Inflammatory macrophage treated with lipopolysaccharide for 4 hours (primary cell): Measurements from ENCODE around the gene CLDND1.

Experiments used
- DNase-seq: peaks from one replicate; pipeline ENCODE4 v3.0.0-alpha.2; 2020

CLDND1 gene

DNA sequence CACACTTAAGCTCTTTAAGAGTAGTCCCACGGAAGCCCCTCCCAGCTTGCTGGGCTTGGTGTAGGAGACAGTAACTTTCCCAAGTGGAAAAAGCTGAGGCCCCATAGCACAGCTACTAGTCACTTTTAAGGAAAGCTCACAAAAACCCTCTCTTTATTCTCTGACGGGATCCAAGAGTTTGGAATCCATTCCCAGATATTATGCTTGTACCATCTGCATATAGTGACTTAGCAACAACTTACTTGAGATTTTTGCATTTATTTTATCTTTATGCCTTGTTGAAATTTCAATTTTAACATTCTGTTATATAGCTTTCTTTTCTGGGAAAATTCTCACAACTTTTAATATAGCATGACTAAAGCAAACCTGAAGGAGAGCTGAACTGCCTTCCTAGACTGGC, 28.5 kb upstream of the CLDND1 start:
- DNase-seq: no peak

GRCh38 chr3:98550833-98551232, 28.1 kb upstream of the CLDND1 start:
- DNase-seq: no peak

DNA sequence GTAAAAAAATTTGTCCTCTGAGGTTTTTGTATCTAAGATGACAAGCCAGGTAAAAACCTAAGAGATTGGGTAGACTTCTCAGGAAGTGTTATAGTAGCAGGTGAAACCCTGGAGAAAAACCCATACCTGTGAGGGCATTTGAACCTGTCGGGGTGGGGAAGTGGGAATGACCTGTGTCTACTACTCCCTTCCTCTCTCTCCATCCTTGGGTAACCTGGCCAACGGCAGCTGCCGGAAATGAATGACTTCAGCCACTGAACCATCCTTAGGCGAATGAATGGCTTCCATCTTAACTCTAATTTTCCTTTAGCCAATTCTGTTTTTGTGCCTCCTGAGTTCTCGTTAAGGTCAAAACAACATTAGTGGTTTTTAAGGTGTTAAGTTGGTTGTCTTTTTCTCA, 25.8 kb upstream of the CLDND1 start:
- no peak for DNase-seq

DNA sequence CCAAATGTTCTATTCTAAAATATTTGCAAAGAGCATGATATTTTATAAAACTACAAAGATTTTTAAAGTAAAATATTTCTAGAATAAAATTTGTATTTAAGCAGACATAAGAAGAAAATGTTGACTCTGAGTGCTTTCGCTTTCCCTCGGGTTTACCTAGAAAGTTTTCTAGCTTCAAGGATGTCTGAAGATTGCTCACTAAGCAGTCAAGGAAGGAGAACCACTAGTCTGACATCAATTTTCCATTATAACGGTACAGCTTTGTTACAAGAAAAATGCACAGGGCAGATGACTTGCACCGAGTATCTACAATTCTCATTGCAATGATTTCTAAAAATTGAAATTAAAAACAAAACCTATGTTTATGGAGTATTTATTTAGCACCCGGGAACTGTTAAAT, 23.2 kb upstream of the CLDND1 start:
- no peak for DNase-seq

GRCh38 chr3:98542623-98543022, 19.9 kb upstream of the CLDND1 start:
- DNase-seq: no peak

GRCh38 chr3:98541695-98542094, 19.0 kb upstream of the CLDND1 start:
- DNase-seq: no peak

DNA sequence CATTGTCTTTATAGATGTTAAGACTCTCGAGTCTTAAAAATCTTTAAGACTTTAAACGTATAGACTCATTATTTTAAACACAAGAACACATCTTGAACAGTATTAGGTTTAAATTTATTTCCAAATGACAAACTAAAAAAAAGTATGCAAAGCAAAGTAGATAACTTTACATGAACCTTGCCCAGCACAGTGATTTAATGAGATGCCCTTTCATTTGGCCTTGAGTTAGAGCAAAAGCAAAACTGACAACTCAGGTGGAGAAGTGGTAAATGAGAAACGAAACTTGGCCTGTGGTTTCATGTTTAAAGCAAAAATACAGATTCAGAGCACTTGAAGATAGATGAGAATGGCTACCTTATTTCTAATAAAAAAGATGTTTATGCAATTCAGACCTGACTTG, 17.6 kb upstream of the CLDND1 start:
- DNase-seq: peak; percentile 44

DNA sequence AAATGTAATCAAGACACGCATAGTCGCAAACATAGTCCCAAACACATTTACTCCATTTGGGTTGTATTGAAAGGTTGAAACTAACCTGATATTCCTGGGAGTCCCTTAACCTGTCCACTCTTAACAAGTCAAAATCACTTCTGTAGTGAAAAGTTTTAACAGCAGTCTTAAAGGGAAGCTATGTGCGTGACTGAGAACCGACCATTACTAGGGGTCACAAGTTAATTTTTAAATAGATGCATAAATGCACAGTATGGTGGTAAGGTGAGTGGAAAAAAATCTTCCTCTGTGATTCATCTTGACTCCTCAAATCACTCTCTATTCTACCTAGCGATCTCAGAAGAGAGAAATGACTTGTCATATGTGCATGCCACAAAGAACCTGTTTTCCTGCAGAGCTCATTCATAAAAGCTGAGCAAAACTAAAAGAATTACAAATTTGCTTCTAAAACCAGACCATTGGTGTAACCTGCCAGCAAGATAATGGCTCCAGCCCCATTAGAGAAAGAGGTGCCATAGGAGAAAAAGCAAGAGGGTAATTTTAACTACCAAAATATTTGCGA, 13.8 kb upstream of the CLDND1 start:
- DNase-seq: no peak

GRCh38 chr3:98534734-98535133, 12.0 kb upstream of the CLDND1 start:
- no peak for DNase-seq

GRCh38 chr3:98534168-98534567, 11.5 kb upstream of the CLDND1 start:
- DNase-seq: no peak

- no peak for DNase-seq
These were observed 10.2 kb upstream of the CLDND1 start for GRCh38 chr3:98532709-98533571.

DNA sequence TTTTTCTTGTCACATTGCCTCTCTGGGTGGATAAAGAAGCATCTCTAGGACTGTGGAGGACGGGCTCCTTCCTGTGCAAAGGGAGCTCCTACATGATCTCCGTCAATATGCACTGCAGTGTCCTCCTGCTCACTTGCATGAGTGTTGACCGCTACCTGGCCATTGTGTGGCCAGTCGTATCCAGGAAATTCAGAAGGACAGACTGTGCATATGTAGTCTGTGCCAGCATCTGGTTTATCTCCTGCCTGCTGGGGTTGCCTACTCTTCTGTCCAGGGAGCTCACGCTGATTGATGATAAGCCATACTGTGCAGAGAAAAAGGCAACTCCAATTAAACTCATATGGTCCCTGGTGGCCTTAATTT, 9.6 kb upstream of the CLDND1 start:
- no peak for DNase-seq

- no peak for DNase-seq
These were observed 9.0 kb upstream of the CLDND1 start, which contains the start of gene GPR15 for GRCh38 chr3:98531622-98532274. TSS of gene GPR15 (plus strand) at chr3:98531978. CDS start at chr3:98532034, 56 bp downstream.

DNA sequence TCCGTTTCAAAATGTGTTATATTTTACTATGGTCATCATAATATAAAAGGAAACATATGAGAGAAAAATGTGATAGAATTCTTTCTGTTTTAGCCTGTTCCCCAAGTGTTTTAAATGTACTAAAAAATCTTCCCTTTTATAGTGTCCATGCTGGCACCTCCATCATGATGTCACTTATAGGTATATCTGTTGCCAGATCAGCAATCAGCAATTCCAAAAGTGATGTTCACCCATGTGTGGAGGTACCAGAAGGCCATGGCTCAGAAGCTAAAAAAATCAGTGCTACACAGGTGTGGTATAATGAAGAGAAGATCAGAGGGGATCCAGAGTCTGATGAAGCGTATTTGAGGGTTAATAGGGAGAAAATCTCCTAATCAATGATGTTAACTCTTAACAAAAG, 8.0 kb upstream of the CLDND1 start:
- no peak for DNase-seq

- no peak for DNase-seq
These were observed 7.3 kb upstream of the CLDND1 start for GRCh38 chr3:98529856-98530459.

DNA sequence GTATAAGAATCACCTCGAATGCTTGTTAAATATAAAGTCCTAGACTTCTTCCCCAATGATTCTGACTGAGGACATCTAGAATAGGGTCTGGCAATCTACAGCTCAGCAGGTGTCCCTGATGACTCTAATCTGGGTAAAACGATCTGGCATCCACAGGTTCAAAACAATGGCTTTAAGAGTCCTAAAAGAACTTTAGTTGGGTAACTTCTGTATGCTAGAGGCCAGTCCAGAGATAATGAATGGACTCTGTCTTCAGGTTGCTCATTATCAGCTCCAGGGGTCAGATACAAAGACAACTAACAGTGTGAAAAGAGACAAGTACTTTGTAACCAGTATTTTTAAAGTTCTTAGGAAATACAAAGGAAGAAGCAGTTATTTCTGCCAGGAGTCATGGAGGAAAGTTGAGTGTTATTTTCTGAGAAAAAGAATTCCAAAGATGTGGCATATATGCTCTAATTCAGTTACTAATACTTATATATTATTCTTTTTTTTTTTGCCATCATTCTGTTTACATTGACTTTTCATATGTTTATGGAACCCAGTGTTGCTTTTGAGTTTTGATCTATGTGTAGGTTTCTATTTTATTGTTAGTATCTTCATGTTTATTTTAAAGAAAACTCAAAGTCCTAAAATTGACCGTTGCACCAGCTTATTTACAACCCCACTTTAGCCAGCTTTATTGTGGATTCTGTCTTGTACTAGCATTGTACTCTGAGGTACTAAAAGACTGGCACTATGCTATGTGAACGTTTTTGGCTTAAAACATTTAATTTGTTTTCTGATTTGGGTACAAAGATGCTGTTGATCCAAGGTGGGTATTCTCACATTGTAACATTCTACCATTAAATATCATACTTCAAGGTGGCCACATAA, 6.0 kb upstream of the CLDND1 start:
- no peak for DNase-seq

DNA sequence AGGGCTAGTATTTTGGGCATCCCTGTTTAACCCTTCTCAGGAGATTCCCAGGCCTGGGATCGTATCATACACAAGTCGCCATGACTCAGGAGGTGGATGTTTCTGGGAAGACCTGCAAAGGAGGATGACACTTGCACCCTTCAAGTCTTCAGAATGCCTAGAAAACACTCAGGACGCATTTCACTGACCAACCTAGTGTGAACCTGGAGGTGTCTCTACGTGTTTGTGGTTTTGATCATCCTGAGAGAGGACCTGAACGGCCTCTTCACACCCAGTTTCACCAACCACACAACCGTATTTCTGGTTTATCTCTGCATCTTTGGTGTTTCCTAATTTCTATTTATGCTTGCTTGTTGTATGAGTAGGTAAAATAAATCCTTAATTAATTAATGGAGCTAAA, 2.8 kb upstream of the CLDND1 start:
- no peak for DNase-seq

DNA sequence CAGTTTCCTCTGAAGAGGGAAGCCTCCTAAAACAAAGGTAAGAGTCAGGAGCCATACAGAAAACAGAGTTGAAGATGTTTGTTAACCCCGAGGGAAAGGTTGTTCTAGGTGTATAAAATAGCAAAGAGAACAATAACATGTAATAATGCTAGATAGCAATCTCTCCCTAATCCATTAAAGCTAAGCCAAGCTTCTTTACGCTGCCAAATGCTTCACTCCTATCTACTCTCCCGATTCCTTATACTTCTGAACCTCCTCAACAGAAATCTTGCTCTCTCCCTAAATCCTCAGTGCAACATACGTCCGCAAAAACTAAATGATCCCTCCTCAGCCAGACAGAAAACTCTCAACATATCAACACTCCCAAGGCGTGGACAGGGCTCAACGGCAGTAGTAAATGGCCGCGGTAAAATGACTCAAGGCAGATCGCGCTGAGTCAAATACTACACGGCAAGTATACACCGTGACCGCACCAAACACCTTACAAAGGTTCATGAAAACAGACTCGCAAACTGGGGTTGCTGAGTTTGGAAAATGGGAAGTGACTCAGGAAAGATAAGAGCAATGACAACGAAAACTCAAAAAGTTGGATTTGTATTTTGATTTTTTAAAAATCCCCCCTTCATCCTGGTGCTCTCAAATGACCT, 682 bp downstream of the CLDND1 start:
- peak; percentile 42 for DNase-seq

- no peak for DNase-seq
These were observed 3.4 kb downstream of the CLDND1 start for GRCh38 chr3:98519351-98519750.

DNA sequence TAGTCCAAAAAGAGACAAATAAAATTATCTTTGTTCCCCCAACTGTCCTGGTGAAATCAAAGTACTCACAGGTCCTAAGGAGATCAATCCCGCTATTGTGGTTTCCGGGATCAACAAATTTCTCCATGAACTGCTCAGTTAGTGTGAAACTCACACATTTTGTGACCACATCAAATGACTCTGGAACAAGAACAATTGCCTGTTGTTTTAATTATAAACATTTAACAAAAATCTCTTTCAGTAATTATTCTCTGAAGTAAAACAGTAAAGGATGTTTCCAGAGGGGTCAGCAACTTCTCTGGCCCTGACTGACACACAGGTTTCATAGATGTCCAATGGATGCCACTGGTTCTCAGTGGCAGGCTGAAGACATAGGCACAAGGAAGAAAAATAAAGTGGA, 3.9 kb downstream of the CLDND1 start:
- no peak for DNase-seq

DNA sequence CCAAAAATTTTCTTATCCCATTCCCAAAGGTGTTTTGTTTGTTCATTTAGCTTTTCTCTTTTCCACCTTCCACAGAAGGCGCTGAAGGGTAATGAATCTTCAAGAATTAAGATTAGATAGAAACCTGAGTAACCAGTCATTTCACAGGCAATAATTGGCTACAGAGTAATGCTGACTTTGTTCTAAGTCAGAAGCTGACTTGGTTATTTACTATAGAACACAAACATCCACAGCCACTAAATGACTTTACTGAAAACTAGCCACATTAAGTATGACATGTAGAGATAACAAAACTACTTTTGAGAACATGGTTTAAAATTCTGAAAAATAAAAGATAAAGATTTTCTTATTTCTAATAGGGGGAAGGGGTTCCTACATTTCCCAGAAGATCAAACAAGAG, 7.8 kb downstream of the CLDND1 start:
- DNase-seq: no peak

GRCh38 chr3:98513736-98514135, 9.0 kb downstream of the CLDND1 start:
- no peak for DNase-seq
